ENCODE measurements around the gene ANO8. TPM values are rescaled to one million over a fixed set of nuclear protein-coding genes. Genes with fewer than 3 reads are reported as not detected.
A peak's percentile ranks its signal among the peaks of the same experiment; 100 is the strongest.

The ANO8 gene
- total and polyA plus RNA-seq, 2 experiments from 2014 or later: 4.5 to 24.9 TPM

DNA sequence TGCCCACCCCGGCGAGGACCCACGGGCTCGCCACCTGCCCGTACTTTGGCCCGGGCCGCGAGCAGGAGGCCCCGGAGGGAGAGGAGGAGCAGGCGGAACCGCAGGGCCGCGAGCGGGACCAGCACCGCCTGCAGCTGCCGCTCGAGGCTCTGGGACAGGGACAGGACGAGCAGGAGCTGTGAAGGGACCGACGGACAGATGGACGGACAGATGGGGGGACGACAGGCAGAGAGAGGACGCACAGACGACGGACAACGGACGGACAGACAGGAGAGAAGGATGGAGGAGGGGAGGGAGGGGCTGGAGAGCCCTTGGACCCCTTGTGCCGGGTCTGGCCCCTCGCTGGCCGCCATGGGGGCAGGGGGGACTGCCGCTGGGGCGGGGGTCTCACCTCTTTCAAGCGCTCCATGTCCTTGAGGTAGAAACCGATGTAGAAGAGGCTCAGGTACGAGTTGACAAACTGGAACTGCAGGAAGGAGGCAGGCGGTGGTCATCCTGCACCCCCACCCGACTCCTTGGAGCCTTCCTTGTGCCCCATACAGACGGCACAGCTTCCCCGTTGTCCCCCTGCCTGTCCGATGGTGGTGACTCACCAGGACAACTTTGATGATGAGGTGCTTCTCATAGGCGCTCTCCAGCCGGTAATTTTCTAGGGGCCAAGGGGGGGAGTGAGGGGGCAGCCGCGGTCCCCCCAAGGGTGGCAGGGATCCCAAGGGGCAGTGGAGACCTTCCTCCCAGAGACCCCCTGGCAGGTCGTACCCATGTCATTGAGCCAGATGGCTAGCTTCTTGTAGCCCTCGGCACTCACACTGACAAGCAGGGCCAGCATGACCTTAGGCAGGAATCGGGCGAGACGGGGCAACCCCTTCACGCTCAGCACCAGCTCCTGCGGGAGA lies 5.0 kb downstream of the ANO8 start (continued):
- TF ChIP-seq, protein P1, sequence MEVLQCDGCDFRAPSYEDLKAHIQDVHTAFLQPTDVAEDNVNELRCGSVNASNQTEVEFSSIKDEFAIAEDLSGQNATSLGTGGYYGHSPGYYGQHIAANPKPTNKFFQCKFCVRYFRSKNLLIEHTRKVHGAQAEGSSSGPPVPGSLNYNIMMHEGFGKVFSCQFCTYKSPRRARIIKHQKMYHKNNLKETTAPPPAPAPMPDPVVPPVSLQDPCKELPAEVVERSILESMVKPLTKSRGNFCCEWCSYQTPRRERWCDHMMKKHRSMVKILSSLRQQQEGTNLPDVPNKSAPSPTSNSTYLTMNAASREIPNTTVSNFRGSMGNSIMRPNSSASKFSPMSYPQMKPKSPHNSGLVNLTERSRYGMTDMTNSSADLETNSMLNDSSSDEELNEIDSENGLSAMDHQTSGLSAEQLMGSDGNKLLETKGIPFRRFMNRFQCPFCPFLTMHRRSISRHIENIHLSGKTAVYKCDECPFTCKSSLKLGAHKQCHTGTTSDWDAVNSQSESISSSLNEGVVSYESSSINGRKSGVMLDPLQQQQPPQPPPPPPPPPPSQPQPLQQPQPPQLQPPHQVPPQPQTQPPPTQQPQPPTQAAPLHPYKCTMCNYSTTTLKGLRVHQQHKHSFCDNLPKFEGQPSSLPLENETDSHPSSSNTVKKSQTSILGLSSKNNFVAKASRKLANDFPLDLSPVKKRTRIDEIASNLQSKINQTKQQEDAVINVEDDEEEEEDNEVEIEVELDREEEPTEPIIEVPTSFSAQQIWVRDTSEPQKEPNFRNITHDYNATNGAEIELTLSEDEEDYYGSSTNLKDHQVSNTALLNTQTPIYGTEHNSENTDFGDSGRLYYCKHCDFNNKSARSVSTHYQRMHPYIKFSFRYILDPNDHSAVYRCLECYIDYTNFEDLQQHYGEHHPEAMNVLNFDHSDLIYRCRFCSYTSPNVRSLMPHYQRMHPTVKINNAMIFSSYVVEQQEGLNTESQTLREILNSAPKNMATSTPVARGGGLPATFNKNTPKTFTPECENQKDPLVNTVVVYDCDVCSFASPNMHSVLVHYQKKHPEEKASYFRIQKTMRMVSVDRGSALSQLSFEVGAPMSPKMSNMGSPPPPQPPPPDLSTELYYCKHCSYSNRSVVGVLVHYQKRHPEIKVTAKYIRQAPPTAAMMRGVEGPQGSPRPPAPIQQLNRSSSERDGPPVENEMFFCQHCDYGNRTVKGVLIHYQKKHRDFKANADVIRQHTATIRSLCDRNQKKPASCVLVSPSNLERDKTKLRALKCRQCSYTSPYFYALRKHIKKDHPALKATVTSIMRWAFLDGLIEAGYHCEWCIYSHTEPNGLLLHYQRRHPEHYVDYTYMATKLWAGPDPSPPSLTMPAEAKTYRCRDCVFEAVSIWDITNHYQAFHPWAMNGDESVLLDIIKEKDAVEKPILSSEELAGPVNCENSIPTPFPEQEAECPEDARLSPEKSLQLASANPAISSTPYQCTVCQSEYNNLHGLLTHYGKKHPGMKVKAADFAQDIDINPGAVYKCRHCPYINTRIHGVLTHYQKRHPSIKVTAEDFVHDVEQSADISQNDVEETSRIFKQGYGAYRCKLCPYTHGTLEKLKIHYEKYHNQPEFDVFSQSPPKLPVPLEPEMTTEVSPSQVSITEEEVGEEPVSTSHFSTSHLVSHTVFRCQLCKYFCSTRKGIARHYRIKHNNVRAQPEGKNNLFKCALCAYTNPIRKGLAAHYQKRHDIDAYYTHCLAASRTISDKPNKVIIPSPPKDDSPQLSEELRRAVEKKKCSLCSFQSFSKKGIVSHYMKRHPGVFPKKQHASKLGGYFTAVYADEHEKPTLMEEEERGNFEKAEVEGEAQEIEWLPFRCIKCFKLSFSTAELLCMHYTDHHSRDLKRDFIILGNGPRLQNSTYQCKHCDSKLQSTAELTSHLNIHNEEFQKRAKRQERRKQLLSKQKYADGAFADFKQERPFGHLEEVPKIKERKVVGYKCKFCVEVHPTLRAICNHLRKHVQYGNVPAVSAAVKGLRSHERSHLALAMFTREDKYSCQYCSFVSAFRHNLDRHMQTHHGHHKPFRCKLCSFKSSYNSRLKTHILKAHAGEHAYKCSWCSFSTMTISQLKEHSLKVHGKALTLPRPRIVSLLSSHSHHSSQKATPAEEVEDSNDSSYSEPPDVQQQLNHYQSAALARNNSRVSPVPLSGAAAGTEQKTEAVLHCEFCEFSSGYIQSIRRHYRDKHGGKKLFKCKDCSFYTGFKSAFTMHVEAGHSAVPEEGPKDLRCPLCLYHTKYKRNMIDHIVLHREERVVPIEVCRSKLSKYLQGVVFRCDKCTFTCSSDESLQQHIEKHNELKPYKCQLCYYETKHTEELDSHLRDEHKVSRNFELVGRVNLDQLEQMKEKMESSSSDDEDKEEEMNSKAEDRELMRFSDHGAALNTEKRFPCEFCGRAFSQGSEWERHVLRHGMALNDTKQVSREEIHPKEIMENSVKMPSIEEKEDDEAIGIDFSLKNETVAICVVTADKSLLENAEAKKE (CRISPR knock-in tag; IDR thresholded peaks at IDR 0.05): no peak

DNA sequence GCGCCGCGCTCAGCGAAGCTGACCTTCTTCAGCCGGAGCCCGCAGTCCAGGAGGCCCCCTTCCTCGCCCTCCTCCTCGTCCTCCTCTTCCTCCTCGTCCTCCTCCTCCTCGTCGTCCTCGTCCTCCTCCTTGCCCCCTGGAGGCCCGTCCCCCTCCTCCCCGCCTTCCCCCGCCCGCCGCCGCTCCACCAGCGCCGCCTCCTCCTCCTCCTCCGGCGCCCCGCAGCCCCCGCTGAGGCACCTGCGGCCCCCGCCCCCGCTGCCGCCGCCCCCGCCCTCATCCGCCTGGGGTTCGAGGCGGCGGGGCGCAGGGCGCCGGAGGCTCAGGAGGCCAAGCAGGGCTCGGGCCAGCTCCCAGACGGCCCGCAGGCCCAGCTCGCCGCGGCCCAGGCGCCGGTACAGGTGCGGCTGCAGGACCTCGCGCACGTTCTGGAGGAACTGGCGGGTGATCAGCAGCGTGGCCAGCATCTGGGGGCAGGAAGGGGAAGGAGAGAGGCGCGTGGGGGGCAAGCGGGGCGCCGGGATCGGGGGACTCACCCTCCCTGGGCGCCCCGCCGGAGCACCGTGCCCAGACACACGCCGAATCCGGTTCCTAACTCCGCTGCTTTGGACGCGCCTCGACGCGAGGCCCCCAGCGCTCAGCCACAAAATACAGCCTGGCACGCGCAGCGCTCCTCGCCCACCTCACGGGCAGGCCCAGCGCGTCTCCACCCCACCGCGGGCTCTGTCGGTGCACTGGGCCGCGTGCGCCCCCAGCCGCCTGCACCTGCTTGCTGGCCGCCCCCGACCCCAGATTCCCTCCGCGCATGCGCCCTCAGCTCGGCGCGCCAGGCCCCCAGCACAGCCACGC lies 5.9 kb downstream of the ANO8 start:
- Histone ChIP-seq H4K20me1 (replicated peaks; ENCODE audit: insufficient read depth) (no peaks in the 10 kb centered on the region), H3K4me2 (peak overlapping the region; percentile 93), H3K27me3 (ENCODE audit: insufficient read depth) (peaks cover 9% of the 10 kb centered on the region; the same call in 1 of the 2 replicates), H3K79me2 (replicated peaks; ENCODE audit: insufficient read depth) (no peaks in the 10 kb centered on the region), H3K27ac (ENCODE audit: low read depth) (peak overlapping the region; percentile 89), H2AFZ (no peak overlapping the region; the same call in 1 of the 2 replicates), H3K36me3 (ENCODE audit: insufficient read depth) (no peaks in the 10 kb centered on the region), H3F3A (replicated peaks; ENCODE audit: low read depth) (peaks cover 26% of the 10 kb centered on the region), H3K9me2 (ENCODE audit: insufficient read depth) (no peaks in the 10 kb centered on the region), H3K4me1 (ENCODE audit: insufficient read depth) (peaks cover 16% of the 10 kb centered on the region), H3K4me3 (peak overlapping the region; percentile 90)
- TF ChIP-seq JUNB (IDR thresholded peaks at IDR 0.05; ENCODE audit: unreplicated experiment): no peak
- TF ChIP-seq POLR2AphosphoS5 (IDR thresholded peaks at IDR 0.05; ENCODE audit: low read depth): 0 out of 2 replicates have a peak, but pooled peaks have one; percentile 35
- TF ChIP-seq, protein P2, sequence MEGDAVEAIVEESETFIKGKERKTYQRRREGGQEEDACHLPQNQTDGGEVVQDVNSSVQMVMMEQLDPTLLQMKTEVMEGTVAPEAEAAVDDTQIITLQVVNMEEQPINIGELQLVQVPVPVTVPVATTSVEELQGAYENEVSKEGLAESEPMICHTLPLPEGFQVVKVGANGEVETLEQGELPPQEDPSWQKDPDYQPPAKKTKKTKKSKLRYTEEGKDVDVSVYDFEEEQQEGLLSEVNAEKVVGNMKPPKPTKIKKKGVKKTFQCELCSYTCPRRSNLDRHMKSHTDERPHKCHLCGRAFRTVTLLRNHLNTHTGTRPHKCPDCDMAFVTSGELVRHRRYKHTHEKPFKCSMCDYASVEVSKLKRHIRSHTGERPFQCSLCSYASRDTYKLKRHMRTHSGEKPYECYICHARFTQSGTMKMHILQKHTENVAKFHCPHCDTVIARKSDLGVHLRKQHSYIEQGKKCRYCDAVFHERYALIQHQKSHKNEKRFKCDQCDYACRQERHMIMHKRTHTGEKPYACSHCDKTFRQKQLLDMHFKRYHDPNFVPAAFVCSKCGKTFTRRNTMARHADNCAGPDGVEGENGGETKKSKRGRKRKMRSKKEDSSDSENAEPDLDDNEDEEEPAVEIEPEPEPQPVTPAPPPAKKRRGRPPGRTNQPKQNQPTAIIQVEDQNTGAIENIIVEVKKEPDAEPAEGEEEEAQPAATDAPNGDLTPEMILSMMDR (conservative IDR thresholded peaks at IDR 0.05; ENCODE audit: low read depth in 2 of 2): peak in 1 of 2 experiments; percentile 46; a peak in 2 of 4 replicates
- ATAC-seq (peak; percentile 10), DNase-seq (ENCODE audit: low spot score) (peak; percentile 68)
- H3K9me3 Mint-ChIP-seq: peaks cover 2% of the 10 kb centered on the region; the same call in 1 of the 3 replicates
- peak overlapping the region; percentile 90; the same call in 2 of the 3 replicates for H3K4me3 Mint-ChIP-seq
- H3K27ac Mint-ChIP-seq: no peak overlapping the region
- peaks cover 24% of the 10 kb centered on the region for H3K36me3 Mint-ChIP-seq (ENCODE audit: low read depth)
- H3K4me1 Mint-ChIP-seq: peaks cover 21% of the 10 kb centered on the region
- peaks cover 16% of the 10 kb centered on the region for H3K27me3 Mint-ChIP-seq (ENCODE audit: insufficient read depth, low read depth, poor library complexity)
